Esophagus muscularis mucosa (tissue), 4 donors: Measurements from ENCODE around the gene DOCK7.

ENCODE experiments used
- EP300 ChIP-seq: sonication (generic); formaldehyde crosslinking; IDR thresholded peaks from one replicate; pipeline ENCODE4 v1.6.1; 2017; ENCODE audit warnings: antibody characterized with exemption
- POLR2A ChIP-seq: fragments of 450-650 bp; IDR thresholded peaks from one replicate; pipeline ENCODE4 v1.6.1; 2017; ENCODE audit warnings: antibody characterized with exemption, moderate library complexity, mild to moderate bottlenecking, low read depth
- POLR2AphosphoS5 ChIP-seq, 2 donors: sonication (generic); formaldehyde crosslinking; IDR thresholded peaks; one replicate each; pipeline ENCODE4 v1.6.1; 2017; ENCODE audit warnings: antibody characterized with exemption in 2 of 2
- TF ChIP-seq, protein P1 (sequence below), 3 experiments: fragments of 200-600 bp in 2 of 3; fragments of 450-650 bp in 1 of 3; sonication (generic) in 2 of 3; IDR thresholded peaks; one replicate each; pipeline ENCODE4 v1.5.1; 2017 to 2019; ENCODE audit warnings: antibody characterized with exemption in 3 of 3, mild to moderate bottlenecking in 2 of 3, moderate library complexity in 1 of 3

DNA sequence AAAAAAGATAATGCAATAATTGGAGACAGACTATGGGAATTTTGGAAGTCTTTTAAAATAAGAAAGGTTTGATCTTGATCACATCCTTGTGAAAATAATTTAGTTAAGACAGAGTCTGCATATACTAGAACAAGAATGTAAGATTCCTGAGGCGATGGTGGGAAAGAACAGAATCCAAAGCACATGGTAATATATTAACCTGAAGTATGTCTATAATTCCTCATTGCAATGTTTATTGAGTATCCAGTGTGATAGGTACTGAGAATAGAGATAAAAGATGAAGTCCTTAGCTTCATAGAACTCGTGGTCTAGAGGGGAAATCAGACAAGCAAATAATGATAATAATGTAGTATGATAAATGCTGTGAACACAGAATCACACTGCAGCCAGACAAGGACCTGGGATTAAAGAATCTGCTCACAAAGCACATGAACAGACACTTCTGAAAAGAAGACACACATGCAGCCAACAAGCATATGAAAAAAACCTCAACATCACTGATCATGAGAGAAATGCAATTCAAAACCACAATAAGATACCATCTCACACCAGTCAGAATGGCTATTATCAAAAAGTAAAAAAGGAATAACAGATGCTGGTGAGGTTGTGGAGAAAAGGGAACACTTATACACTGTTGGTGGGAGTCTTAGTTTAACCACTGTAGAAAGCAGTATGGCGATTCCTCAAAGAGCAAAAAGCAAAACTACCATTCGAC is 97.8 kb downstream of the DOCK7 start:
- TF ChIP-seq, protein P1, sequence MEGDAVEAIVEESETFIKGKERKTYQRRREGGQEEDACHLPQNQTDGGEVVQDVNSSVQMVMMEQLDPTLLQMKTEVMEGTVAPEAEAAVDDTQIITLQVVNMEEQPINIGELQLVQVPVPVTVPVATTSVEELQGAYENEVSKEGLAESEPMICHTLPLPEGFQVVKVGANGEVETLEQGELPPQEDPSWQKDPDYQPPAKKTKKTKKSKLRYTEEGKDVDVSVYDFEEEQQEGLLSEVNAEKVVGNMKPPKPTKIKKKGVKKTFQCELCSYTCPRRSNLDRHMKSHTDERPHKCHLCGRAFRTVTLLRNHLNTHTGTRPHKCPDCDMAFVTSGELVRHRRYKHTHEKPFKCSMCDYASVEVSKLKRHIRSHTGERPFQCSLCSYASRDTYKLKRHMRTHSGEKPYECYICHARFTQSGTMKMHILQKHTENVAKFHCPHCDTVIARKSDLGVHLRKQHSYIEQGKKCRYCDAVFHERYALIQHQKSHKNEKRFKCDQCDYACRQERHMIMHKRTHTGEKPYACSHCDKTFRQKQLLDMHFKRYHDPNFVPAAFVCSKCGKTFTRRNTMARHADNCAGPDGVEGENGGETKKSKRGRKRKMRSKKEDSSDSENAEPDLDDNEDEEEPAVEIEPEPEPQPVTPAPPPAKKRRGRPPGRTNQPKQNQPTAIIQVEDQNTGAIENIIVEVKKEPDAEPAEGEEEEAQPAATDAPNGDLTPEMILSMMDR (IDR thresholded peaks at IDR 0.05): no peak
- TF ChIP-seq POLR2AphosphoS5 (IDR thresholded peaks at IDR 0.05) (no peak), EP300 (no peak), POLR2A (no peak)
